ENCODE results near the gene PERM1. TPM values are rescaled to one million over a fixed set of nuclear protein-coding genes. Genes with fewer than 3 reads are reported as not detected.

Gene PERM1
- total and polyA plus RNA-seq, 2 of the 13 experiments (the other 11 are each of a cell fraction or from before 2014, with no cell fraction given) = 0.04 to 0.29 TPM

- TF ChIP-seq MEIS1 (CRISPR knock-in tag; IDR thresholded peaks at IDR 0.05; ENCODE audit: borderline replicate concordance) (peak; percentile 87; the same call in 1 of the 2 replicates), ZNF318 (CRISPR knock-in tag; IDR thresholded peaks at IDR 0.05) (no peak; the same call in 1 of the 2 replicates), DNMT3B (CRISPR knock-in tag; conservative IDR thresholded peaks at IDR 0.05) (no peak), FOXC1 (CRISPR knock-in tag; IDR thresholded peaks at IDR 0.05; ENCODE audit: borderline replicate concordance) (peak; percentile 78), PRDM10 (CRISPR knock-in tag; IDR thresholded peaks at IDR 0.05; ENCODE audit: low read depth) (0 out of 2 replicates have a peak, but pooled peaks have one; percentile 33), ZNF34 (CRISPR knock-in tag; IDR thresholded peaks at IDR 0.05; ENCODE audit: borderline replicate concordance) (no peak; the same call in 1 of the 2 replicates), MZF1 (CRISPR knock-in tag; IDR thresholded peaks at IDR 0.05; ENCODE audit: borderline replicate concordance) (0 out of 2 replicates have a peak, but pooled peaks have one; percentile 31), ZNF720 (CRISPR knock-in tag; IDR thresholded peaks at IDR 0.05) (no peak), REXO4 (CRISPR knock-in tag; IDR thresholded peaks at IDR 0.05; ENCODE audit: borderline replicate concordance) (no peak), HNRNPLL (IDR thresholded peaks at IDR 0.05; ENCODE audit: low read depth, low read length, poor library complexity, severe bottlenecking) (peak; percentile 36), BRF2 (CRISPR knock-in tag; IDR thresholded peaks at IDR 0.05) (no peak), ZNF773 (CRISPR knock-in tag; IDR thresholded peaks at IDR 0.05; ENCODE audit: borderline replicate concordance) (no peak), ZNF670 (CRISPR knock-in tag; IDR thresholded peaks at IDR 0.05; ENCODE audit: borderline replicate concordance) (no peak), ARHGAP35 (CRISPR knock-in tag; IDR thresholded peaks at IDR 0.05; ENCODE audit: borderline replicate concordance) (no peak)
Measured at GRCh38 chr1:1006305-1007159, 24.6 kb upstream of the PERM1 start (continued).
